A673 (cell line): ENCODE data around the gene ERP44.

Experiments
- CTCF ChIP-seq: fragments of 300-800, 200-600 bp; sonication (generic); conservative IDR thresholded peaks from 2 replicates; pipeline ENCODE4 v1.5.1; 2017; ENCODE audit warnings: low read depth, mild to moderate bottlenecking, antibody characterized with exemption, low read length, moderate library complexity, mixed read lengths
- EZH2 ChIP-seq: fragments of 200-600 bp; sonication (generic); IDR thresholded peaks from 2 replicates; pipeline ENCODE4 v1.6.1; 2017; ENCODE audit warnings: borderline replicate concordance, low read depth, mild to moderate bottlenecking, mixed read lengths, antibody characterized with exemption, low read length; ENCODE audit not compliant: poor library complexity, severe bottlenecking

- TF ChIP-seq EZH2 (no peak), CTCF (no peak)
Observed at GRCh38 chr9:99998266-99998665, 100.5 kb downstream of the ERP44 start.
